ENCODE measurements around the gene ZBTB17. TPM values are rescaled to one million over a fixed set of nuclear protein-coding genes. Genes with fewer than 3 reads are reported as not detected.

Gene ZBTB17
- total RNA-seq, 1 experiment from 2014 or later: 50.3 TPM

DNA sequence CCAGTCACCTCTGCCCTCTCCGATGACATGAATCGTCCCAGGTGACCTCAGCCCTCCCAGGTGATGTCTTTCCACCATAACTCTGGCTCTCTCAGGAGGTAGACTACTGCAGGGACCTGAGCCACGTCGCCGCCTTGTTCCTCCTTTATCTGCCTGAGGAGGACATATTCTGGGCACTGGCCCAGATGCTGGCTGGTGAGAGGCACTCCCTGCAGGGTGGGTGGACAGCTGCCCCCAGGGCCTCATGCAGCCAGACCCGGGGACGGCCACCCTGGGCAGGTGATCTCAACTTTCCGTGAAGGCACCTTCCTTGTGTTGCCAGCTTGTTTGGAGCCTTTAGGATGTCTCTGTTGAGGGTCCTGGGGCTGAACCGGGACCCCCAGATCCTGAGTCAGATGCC, 13.9 kb upstream of the ZBTB17 start:
- POLR2A ChIA-PET (ENCODE audit: low non-redundant PET): no interaction called here
- no peaks in the 10 kb centered on the region for H3K4me1 ChIP-seq (ENCODE audit: insufficient read depth, low read length, poor library complexity, severe bottlenecking)
- H3K4me3 ChIP-seq (ENCODE audit: low read depth, low read length, poor library complexity, severe bottlenecking): no peak overlapping the region
- no peak overlapping the region for H3K27ac ChIP-seq (ENCODE audit: low read depth, low read length, poor library complexity, severe bottlenecking)
- H3K9me3 ChIP-seq (ENCODE audit: low read depth, low read length, poor library complexity, severe bottlenecking): no peaks in the 10 kb centered on the region
- CTCF ChIA-PET: no interaction called here
- BruUV-seq (replicated peaks): no TSS peak
- TF ChIP-seq, protein P1, sequence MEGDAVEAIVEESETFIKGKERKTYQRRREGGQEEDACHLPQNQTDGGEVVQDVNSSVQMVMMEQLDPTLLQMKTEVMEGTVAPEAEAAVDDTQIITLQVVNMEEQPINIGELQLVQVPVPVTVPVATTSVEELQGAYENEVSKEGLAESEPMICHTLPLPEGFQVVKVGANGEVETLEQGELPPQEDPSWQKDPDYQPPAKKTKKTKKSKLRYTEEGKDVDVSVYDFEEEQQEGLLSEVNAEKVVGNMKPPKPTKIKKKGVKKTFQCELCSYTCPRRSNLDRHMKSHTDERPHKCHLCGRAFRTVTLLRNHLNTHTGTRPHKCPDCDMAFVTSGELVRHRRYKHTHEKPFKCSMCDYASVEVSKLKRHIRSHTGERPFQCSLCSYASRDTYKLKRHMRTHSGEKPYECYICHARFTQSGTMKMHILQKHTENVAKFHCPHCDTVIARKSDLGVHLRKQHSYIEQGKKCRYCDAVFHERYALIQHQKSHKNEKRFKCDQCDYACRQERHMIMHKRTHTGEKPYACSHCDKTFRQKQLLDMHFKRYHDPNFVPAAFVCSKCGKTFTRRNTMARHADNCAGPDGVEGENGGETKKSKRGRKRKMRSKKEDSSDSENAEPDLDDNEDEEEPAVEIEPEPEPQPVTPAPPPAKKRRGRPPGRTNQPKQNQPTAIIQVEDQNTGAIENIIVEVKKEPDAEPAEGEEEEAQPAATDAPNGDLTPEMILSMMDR (conservative IDR thresholded peaks at IDR 0.05; ENCODE audit: low read depth, low read length): no peak
- TF ChIP-seq EZH2 (IDR thresholded peaks at IDR 0.05; ENCODE audit: borderline replicate concordance, low read depth, low read length, poor library complexity, severe bottlenecking): no peak
- intact Hi-C loops (cut with micrococcal nuclease; ENCODE audit: unreplicated experiment): no loop called here
- H3K27me3 ChIP-seq (replicated peaks; ENCODE audit: insufficient read depth, low read depth, low read length, poor library complexity): no peaks in the 10 kb centered on the region
- DNase-seq (ENCODE audit: low spot score): no peak
- no peaks in the 10 kb centered on the region for H3K36me3 ChIP-seq (ENCODE audit: insufficient read depth, low read length, poor library complexity, severe bottlenecking)

DNA sequence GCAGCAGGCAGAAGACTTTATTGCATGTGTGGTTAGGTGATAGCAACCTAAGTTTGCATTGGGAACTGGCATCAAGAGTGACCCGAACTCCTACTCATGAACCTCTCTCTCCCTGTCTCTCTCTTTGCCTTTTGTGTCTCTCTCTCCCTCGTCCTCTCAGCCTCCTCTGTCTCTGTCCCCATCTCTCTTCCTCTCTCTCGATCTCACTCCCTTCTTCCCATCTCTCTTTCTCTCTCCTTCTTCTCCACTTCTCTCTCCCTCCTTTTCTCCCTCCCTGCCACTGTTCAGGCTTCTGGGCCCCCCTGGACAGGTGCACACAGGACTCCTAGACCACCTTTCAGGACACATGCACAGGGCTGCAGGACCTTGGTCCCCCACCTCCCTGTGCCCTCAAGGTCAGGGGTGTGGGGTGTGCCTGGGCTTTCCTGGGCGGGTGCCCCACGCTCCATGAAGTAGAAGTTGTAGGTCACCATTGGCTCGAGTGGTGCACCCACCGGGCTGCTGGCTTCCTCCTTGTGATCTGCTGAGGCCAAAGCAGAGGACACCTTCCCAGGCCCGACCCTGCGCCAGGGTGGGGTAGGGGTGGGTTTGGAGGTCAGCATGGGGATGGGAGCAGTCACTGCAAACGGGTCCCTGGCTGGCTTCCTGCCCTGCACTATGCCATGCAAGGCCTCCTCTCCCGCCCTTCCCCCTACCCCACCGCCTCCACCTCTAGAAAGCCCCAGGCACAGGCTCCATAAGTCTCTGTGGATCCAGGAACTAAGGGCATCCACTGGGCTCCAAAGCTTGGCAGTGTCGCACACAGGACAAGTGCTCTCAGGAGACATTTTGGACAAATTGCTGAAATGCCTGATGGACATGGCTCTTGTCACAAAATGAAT, 13.2 kb upstream of the ZBTB17 start:
- no TSS peak for BruUV-seq (replicated peaks)
- H3K27me3 ChIP-seq (replicated peaks; ENCODE audit: insufficient read depth, low read depth, low read length, poor library complexity): no peaks in the 10 kb centered on the region
- CTCF ChIA-PET: no interaction called here
- no peak for DNase-seq (ENCODE audit: low spot score)
- TF ChIP-seq EZH2 (IDR thresholded peaks at IDR 0.05; ENCODE audit: borderline replicate concordance, low read depth, low read length, poor library complexity, severe bottlenecking): no peak
- TF ChIP-seq, protein P1 (conservative IDR thresholded peaks at IDR 0.05; ENCODE audit: low read depth, low read length): no peak
- POLR2A ChIA-PET (ENCODE audit: low non-redundant PET): no interaction called here
- no peak overlapping the region for H3K27ac ChIP-seq (ENCODE audit: low read depth, low read length, poor library complexity, severe bottlenecking)
- no peaks in the 10 kb centered on the region for H3K36me3 ChIP-seq (ENCODE audit: insufficient read depth, low read length, poor library complexity, severe bottlenecking)
- H3K9me3 ChIP-seq (ENCODE audit: low read depth, low read length, poor library complexity, severe bottlenecking): no peaks in the 10 kb centered on the region
- intact Hi-C loops (cut with micrococcal nuclease; ENCODE audit: unreplicated experiment): no loop called here
- no peaks in the 10 kb centered on the region for H3K4me1 ChIP-seq (ENCODE audit: insufficient read depth, low read length, poor library complexity, severe bottlenecking)
- H3K4me3 ChIP-seq (ENCODE audit: low read depth, low read length, poor library complexity, severe bottlenecking): no peak overlapping the region

DNA sequence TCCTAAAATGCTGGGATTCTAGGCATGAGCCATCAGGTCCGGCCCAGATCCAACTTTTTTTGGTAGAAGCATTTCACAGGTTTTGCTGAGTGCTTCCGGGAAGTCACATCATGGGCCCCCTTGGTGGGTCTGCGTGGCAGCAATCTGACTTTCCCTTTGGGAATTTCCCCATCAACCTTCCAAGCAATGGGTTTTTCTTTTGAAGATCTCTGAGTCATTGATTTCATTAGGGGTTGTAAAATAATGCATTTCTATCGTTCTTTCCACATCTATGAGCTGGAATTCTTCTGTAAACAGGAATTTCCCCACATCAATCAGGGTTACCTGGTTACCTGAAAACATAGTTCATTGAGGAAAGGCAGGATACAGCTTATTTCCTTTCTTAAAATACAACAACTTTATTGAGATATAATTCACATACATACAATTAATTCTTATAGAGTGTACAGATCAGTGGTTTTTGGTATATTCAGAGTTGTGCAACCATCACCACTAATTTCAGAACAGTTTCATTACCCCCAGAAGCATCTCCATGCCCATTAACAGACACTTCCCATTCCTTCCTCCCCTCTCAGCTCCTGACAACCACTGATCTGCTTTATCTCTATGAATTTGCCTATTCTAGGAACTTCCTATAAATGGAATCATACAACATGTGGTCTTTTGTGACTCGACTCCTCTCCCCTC, 9.9 kb upstream of the ZBTB17 start:
- CTCF ChIA-PET: no interaction called here
- H3K27me3 ChIP-seq (replicated peaks; ENCODE audit: insufficient read depth, low read depth, low read length, poor library complexity): no peaks in the 10 kb centered on the region

More for the DNA sequence above, 9.9 kb upstream of the ZBTB17 start:
- TF ChIP-seq, protein P1 (conservative IDR thresholded peaks at IDR 0.05; ENCODE audit: low read depth, low read length): no peak
- TF ChIP-seq EZH2 (IDR thresholded peaks at IDR 0.05; ENCODE audit: borderline replicate concordance, low read depth, low read length, poor library complexity, severe bottlenecking): no peak
- intact Hi-C loops (cut with micrococcal nuclease; ENCODE audit: unreplicated experiment): no loop called here
- no peaks in the 10 kb centered on the region for H3K9me3 ChIP-seq (ENCODE audit: low read depth, low read length, poor library complexity, severe bottlenecking)
- no peak overlapping the region for H3K4me3 ChIP-seq (ENCODE audit: low read depth, low read length, poor library complexity, severe bottlenecking)
- no peaks in the 10 kb centered on the region for H3K4me1 ChIP-seq (ENCODE audit: insufficient read depth, low read length, poor library complexity, severe bottlenecking)
- no peak for DNase-seq (ENCODE audit: low spot score)
- H3K36me3 ChIP-seq (ENCODE audit: insufficient read depth, low read length, poor library complexity, severe bottlenecking): no peaks in the 10 kb centered on the region
- POLR2A ChIA-PET (ENCODE audit: low non-redundant PET): no interaction called here
- no TSS peak for BruUV-seq (replicated peaks)
- H3K27ac ChIP-seq (ENCODE audit: low read depth, low read length, poor library complexity, severe bottlenecking): no peak overlapping the region

Measured in A673 (cell line).